ENCODE measurements around the gene KLHL24.
"Not testable (repeated sequence)": the region's sequence is repeated elsewhere in the genome, so short reads cannot be mapped to it uniquely, and the experiment has no call there.

Gene KLHL24, protein sequence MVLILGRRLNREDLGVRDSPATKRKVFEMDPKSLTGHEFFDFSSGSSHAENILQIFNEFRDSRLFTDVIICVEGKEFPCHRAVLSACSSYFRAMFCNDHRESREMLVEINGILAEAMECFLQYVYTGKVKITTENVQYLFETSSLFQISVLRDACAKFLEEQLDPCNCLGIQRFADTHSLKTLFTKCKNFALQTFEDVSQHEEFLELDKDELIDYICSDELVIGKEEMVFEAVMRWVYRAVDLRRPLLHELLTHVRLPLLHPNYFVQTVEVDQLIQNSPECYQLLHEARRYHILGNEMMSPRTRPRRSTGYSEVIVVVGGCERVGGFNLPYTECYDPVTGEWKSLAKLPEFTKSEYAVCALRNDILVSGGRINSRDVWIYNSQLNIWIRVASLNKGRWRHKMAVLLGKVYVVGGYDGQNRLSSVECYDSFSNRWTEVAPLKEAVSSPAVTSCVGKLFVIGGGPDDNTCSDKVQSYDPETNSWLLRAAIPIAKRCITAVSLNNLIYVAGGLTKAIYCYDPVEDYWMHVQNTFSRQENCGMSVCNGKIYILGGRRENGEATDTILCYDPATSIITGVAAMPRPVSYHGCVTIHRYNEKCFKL

GRCh38 chr3:183635431-183636220, at the start of gene KLHL24:
Gene KLHL24 (plus strand): TSS chr3:183635623. CDS start chr3:183650357, 14,734 bp downstream.
- peak; percentile 88 for DNase-seq (ENCODE audit: low read depth)

DNA sequence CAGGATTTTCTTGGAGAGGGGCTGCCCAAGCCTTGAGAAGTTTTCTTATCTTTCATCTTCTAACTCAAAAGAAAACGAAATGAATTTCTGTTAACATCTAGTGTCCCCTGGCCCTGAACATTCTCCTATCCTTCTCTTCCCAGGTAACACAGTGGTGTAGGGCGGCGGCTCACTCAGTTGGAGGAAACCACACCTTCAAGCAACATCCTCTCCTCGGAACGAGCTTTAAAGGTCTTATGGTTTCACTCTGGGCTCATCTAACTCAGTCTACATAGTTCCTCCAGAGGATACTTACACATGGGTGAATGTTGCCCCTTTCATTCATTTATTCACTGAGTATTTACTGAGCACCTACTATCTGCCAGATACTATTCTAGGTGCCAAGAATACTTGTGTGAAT, 48.9 kb upstream of the KLHL24 start:
- DNase-seq (ENCODE audit: low read depth) = no peak

- DNase-seq (ENCODE audit: low read depth) = no peak
These were observed 48.1 kb upstream of the KLHL24 start for GRCh38 chr3:183587336-183587735.

GRCh38 chr3:183590442-183590841, 45.0 kb upstream of the KLHL24 start:
- DNase-seq (ENCODE audit: low read depth) = no peak

- DNase-seq (ENCODE audit: low read depth) = no peak
These were observed 43.4 kb upstream of the KLHL24 start for GRCh38 chr3:183591881-183592521.

DNA sequence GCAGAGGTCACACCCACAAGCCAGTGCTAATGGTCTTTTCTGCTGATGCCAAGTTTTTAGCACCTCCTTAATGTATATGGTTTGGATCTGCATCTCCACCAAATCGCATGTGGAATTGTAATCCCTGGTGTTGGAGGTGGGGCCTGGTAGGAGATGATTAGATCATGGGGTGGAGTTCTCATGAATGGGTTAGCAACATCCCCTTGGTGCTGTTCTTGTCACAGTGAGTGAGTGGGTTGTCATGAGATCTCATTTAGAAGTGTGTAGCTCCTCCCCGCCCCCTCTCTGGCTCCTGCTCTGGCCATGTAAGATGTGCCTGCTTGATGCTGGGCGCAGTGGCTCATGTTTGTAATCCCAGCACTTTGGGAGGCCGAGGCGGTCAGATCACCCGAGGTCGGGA, 42.6 kb upstream of the KLHL24 start:
- DNase-seq (ENCODE audit: low read depth) = no peak

DNA sequence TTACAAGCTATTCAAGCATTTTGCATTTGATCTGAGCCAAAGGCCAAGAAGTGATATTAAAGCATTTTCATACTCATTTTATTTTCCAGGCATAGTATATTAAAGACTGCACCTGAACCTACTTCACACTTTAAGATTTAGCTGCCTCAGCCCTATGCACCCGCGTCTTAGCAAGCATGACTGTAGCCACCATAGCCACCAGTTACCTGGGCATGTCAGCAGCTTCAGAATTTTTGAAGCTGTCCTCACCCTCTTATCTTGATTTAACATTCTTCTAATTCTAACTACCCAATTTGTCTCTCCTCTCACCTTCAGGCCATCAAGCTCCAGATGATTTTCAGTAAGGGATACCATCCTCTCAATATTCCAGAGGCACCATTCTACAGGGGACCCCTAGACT, 40.8 kb upstream of the KLHL24 start:
- DNase-seq (ENCODE audit: low read depth) = no peak

DNA sequence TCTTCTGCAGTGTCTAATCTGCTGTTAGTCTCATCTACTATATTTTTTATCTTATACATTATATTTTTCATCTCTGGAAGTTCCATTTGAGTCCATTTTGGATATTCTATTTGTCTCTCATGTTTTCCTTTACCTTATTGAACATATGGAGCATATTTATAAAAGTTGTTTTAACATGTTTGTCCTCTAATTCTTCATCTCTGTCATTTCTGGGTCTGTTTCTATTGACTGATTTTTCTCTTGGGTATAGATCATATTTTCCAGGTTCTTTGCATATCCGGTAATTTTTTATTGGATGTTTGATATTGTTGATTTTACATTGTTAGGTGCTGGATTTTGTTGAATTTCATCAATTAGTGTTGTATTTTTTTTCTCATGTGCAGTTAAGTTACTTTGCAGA, 37.5 kb upstream of the KLHL24 start:
- DNase-seq (ENCODE audit: low read depth) = no peak

DNA sequence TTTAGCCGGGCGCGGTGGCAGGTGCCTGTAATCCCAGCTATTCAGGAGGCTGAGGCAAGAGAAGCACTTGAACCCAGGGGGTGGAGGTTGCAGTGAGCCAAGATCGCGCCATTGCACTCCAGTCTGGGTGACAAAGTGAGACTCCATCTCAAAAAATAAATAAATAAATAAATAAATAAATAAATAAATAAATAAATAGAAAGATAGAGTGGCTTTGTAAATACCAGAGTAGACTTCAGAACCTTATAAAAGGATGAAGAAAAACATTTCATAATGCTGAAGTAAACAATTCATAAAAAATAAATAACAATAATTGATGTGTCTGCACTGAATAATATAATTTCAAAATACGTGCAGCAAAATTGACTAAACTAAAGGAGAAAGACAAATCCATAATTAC, 24.1 kb upstream of the KLHL24 start:
- DNase-seq (ENCODE audit: low read depth) = not testable (repeated sequence)

GRCh38 chr3:183613366-183614285, 21.8 kb upstream of the KLHL24 start:
- no peak for DNase-seq (ENCODE audit: low read depth)

DNA sequence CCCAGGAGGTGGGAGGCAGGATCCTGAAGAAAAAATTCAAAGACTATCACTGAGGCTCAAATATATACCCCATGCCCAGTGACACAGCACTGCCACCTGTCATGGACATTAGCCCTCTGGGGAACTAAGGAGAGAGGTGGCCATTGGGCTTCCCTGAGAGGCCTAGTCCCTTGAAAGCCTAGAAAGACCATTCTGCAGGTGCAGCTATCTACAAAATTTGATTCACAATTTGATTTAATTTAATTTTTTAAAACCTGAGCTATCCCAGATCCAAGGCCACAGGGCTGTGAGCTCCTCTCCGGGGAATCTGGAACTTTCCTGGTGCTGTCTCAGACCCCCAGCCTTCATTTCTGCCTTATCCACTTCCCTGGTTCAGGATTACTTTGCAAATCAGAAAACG, 16.9 kb upstream of the KLHL24 start:
- no peak for DNase-seq (ENCODE audit: low read depth)

DNA sequence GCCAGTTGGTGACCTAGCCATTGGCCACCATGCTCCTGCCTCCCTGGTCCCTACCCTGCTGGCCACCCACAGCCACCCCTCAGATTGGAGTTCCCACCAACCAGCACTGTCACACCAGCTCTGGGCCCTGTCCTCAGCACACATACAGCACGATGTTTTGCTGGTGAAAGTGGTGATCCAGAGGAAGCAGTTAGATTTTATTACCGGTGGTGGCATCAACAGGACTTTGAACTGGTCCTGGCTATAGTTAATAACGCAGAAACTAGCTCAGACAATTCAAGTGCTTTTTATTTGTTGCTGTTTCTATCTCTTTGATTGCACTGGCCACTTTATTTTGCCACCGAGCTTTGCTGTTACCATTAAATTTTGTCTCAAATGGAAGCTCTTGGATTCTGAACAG, 16.4 kb upstream of the KLHL24 start:
- DNase-seq (ENCODE audit: low read depth) = no peak

GRCh38 chr3:183619624-183620251, 15.7 kb upstream of the KLHL24 start:
- no peak for DNase-seq (ENCODE audit: low read depth)

- no peak for DNase-seq (ENCODE audit: low read depth)
These were observed 15.2 kb upstream of the KLHL24 start for GRCh38 chr3:183620252-183620628.

DNA sequence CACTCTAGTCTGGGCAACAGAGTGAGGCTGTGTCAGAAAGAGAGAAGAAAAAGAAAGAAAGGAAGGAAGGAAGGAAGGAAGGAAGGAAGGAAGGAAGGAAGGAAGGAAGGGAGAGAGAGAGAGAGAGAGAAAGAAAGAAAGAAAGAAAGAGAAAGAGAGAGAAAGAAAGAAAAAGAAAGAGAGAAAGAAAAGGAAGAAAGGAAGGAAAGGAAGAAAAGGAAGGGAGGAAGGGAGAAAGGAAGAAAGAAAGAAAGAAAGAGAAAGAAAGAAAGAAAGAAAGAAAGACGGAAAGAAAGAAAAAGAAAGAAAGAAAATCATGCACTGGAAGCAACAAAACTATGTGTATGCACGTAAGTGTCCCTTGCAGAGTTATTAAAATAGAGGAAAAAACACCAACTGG, 12.9 kb upstream of the KLHL24 start:
- not testable (repeated sequence) for DNase-seq (ENCODE audit: low read depth)

DNA sequence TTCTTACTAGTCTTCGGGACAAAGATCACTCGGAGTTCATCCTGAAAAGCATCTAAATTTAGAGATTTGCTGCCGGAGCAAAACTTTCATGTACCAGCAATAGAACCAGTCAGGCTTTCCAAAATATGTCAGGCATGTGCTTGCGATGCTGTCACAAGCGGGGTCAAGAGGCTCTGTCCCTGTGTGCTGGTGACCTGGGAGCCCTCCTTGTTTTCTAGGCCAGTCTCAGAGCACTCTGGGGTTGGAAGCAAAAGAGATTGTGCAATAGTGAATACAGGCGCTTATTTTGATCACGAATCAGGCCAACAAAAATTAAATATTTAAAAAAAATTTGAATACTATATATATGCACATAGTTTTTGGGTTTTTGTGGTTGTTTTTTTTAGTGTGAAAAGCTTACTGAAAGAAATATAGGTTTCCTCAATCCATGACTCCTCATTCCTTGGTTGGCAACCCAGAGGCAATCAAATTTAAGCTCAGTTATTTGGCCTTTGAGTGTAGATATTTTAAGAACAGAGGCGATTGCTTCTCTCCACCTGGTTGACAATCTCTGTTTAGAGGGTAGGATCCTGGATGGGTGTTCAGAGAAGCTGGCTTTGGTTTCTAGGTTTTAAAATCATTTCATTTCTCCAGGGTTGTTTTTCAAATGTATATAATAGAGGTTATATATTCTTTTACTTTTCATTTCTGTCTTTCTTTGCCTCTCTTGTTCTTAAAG, 8.4 kb upstream of the KLHL24 start:
- DNase-seq (ENCODE audit: low read depth) = no peak

DNA sequence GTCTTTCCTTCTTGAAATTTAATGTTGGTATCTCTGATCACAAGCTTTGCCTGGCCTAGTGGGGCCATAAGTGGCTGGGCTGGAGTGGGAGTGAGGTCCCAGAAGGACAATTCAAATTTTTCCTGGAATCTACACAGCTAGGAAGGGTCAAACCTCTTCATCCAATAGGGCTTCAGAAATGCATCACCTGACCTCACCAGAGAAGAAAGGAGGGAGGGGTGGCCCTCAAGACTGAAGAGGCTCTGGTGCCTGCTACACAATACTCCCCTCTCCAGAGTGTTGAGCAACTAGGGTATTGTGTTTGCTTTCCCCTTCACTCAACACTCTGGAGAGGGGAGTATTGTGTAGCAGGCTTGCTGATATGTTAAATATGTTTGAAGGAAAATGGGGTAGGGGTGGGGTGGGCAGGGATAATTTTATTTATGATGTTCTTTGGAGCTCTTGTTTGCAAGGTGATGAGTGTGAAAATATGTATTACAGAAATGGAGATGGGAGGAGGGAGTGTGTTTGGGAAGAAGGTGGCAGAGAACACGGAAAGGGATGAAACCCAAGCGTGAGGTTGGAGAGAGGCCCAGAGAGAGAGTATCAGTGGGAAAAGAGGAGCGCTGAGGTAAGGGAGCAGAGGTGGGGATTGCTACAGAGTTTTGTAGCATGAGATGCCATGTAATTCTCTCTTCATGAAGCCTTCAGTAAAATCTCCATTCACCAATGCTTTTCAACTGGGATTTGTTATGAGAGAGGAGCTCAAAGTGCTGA, 5.7 kb upstream of the KLHL24 start:
- DNase-seq (ENCODE audit: low read depth) = no peak

DNA sequence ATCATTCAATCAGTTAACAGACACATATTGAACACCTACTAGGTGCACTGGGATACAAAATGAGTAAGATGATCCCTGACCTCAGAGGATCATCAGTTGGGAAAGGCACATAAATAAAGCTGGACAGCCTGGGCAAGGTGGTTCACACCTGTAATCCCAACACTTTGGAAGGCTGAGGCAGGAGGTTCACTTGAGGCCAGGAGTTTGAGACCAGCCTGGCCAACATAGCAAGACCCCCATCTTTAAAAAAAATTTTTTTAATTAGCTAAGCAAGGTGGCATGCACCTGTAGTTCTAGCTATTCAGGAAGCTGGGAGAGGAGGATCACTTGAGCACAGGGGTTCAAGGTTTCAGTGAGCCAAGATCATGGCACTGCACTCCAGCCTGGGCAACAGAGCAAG, 3.7 kb upstream of the KLHL24 start:
- no peak for DNase-seq (ENCODE audit: low read depth)

GRCh38 chr3:183632725-183633124, 2.7 kb upstream of the KLHL24 start:
- not testable (repeated sequence) for DNase-seq (ENCODE audit: low read depth)

Measured in fibroblast of gingiva (primary cell).